Uterine smooth muscle cell (primary cell): ENCODE measurements around the gene FAH. TPM values are rescaled to one million over a fixed set of nuclear protein-coding genes. Genes with fewer than 3 reads are reported as not detected.

Experiments
- total RNA-seq: library from RNA; depleted of rRNA; stranded (reverse); fragments of >200 nt; gene quantifications from 2 replicates; pipeline ENCODE4 v1.2.3, GENCODE V29; 2014

Gene FAH
- 44.8 and 52.9 TPM in 2 replicates for total RNA-seq

GRCh38 chr15:80152896-80153876 lies at the start of gene FAH:
Gene FAH (plus strand): TSS chr15:80152999. CDS start chr15:80153055, 56 bp downstream.

Other genes starting within 250 kb of the FAH start
- gene BCL2A1, start 181.8 kb upstream of the FAH start, total RNA-seq = 4.9 and 27.1 TPM in 2 replicates
- gene ZFAND6, start 93.3 kb upstream of the FAH start, total RNA-seq = 139 and 205 TPM in 2 replicates
- under 0.01 TPM in 2 replicates for gene CTXND1, start 99.2 kb downstream of the FAH start, total RNA-seq